HG02588 (cell line): ENCODE data around the gene SUSD3.

Experiments
- ATAC-seq: cut with Tn5 transposase; IDR thresholded peaks from one replicate; pipeline ENCODE4 v1.9.1; 2021; ENCODE audit warnings: mild to moderate bottlenecking, moderate library complexity; ENCODE audit not compliant: unreplicated experiment

SUSD3 gene

DNA sequence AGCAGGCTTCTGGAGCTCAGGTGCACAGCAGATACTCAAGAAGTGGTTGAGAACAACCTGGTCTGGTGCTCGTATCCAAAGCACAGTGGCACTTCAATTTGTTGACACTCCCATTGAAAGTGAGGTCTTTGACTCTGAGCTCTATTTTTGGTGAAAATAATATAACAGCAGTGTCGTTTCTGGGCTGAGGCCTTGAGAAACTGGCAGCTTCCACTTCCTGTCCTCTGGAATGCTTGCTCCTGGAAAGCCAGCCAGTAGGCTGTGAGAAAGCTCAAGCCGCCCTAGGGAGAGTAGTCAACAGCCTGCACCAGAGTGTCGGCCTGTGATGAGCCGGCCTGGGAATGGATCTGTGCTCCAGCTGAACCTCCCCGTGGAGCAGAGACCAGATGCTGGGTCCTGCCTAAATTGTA, 6.8 kb upstream of the SUSD3 start:
- ATAC-seq = no peak

- ATAC-seq = no peak
Measured at GRCh38 chr9:93052791-93053540, 5.5 kb upstream of the SUSD3 start.

GRCh38 chr9:93053781-93054331, 4.6 kb upstream of the SUSD3 start:
- no peak for ATAC-seq

- ATAC-seq = no peak
Measured at GRCh38 chr9:93054758-93055704, 3.5 kb upstream of the SUSD3 start.

- no peak for ATAC-seq
Measured at GRCh38 chr9:93057042-93057702, 1.3 kb upstream of the SUSD3 start.

DNA sequence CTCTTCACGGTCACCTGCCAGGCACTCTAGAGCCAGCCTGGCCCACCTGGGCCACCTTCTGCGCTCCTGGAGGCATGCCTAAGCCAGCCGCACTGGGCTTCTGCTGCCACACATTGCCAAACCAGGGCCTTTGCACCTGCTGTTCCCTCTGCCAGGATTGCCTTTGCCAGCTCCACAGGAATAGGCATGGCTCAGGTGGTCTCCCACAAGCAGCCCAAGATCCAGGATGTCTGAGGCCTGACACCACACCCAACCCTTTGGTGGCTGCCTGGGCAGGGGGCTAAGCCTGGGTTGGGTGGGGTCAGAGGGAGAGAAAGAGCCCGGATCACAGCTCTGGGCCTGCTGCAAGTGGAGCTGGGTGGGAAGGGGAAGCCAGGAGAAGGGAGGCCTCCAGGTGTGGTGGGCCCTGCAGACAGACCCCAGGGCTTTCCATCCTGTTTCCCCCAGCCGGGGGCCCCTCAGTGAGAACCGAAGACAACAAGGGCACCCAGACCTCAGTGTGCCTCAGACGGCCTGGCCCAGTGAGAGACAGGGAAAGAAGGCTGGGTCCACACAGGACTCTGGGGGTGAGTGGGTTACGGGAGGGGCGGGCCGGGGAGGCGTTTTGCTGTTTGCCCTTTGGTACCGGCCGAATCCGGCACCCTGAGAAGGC, 672 bp upstream of the SUSD3 start:
- peak; percentile 14 for ATAC-seq

GRCh38 chr9:93059011-93059714, 662 bp downstream of the SUSD3 start:
- peak; percentile 27 for ATAC-seq

- ATAC-seq = no peak
Measured at GRCh38 chr9:93059715-93060578, 1.4 kb downstream of the SUSD3 start.

DNA sequence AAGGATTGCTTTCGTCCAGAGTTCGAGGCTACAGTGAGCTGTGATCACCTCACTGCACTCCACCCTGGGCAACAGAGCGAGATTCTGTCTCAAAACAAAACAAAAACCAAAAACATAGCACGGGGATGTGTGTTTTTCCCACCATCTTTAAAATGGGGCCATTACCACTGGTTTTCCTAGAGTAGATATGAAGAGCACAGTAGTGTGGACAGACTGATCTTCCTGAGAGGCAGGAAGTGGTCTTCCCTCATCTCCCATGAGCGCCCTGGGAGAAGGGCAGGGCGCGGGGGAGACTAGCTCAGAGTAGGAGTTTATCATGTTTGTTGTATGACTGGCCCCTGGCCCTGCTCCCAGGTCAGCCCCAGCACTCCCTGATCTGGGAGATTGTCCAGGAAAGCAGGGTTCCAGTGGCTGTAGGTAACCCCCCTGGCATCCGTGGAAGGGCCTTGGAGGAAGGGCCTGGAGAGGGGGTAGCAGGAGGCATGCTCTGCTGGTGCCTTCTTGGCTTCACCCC, 2.3 kb downstream of the SUSD3 start:
- no peak for ATAC-seq

DNA sequence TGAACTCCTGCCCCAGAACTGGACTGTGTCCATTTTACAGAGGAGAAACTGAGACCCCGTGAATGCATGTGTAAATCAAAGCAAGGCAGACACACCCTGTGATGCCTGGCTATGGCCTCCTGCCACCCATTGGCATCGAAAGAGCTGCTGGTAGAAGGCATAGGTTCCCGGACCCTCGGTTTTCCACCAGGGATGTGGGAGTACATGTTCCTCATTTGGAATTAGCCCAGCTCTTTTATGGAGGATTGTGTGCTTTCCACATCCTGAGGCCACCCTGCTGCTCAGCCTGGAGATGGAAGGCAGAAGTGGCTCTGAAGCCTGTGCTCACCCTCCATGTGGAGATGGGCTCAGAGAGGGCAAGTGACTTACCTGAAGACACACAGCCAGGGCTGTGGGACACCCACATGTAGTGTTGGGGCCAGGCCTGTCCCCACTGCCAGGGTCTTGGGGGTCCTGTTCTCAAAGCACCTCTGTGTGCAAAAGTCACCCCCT, 2.8 kb downstream of the SUSD3 start:
- ATAC-seq = no peak

DNA sequence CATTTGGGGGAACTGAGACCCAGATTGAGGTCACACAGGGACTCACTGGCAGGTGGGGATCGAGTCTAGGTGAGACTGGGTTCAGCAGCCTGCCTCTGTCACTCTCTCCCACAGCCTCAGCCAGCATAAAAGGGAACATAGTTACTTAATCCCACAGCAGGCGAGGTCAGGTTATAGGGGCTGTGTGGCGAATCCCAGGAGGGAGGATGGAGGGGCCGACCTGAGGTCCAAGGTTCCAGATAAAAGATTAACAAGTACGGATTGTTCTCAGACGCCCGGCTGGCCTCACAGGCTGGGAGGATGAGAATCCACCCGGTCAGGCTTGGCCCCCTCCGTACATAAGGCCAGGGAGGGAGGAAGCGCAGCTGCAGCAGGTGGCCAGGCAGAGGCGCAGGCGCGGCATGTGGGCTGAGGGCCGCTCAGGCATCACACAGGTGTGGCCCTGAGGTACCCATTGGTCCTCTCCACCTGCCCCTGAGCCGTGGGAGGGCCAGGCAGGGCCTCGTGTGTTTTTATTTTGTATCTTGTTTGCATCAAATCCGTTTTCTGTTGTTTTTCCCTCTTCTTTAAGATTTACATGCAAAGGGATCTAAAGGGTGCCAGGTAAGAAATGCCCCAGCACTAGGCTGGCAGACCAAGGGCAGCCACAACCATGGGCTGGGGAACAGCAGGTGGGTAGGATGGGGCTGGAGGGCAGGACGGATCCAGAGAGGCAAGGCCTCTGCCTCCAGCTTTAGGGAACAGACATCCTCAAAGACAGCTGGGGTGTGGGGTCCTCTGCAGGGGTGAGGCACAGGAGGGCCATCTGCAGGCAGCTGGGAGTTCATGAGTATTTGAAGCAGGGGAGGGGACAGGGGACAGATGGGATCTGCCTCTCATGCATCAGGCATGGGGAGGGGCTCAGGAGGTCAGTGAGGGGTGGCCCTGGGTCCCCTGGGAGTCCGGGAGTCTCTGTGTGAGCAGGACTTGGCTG, 3.6 kb downstream of the SUSD3 start:
- peak; percentile 27 for ATAC-seq

GRCh38 chr9:93064392-93065134, 6.1 kb downstream of the SUSD3 start:
- peak; percentile 88 for ATAC-seq

- no peak for ATAC-seq
Measured at GRCh38 chr9:93065135-93065720, 6.7 kb downstream of the SUSD3 start.

DNA sequence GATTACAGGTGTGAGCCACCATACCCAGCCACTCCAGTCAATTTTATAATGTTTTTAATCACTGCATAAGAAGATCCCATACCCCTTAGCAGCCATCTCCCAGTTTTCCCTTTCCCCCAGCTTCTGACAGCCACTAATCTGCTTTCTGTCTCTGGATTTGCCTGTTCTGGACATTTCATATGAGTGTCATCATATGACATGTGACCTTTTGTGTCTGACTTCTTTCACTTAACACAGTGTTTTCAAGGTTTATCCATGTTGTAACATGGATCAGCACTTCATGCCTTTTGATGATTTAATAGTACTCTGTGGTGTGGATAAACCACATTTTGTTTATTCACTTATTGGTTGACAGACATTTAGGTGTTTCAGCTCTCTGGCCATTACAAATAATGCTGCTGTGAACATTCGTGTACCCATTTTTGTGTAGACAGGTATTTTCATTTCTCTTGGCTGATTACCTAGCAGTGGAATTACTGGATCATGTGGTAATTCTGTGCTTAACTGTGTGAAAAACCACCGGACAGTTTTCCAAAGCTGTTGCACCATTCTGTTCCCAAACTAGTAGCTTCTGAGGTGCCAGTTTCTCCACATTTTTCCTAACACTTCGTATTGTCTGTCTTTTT, 8.6 kb downstream of the SUSD3 start:
- ATAC-seq = no peak

- no peak for ATAC-seq
Measured at GRCh38 chr9:93068956-93069355, 10.5 kb downstream of the SUSD3 start.

GRCh38 chr9:93071464-93071863, 13.0 kb downstream of the SUSD3 start:
- no peak for ATAC-seq
